ENCODE data around the gene ZNF502.
"Not testable (repeated sequence)": the region's sequence is repeated elsewhere in the genome, so short reads cannot be mapped to it uniquely, and the experiment has no call there.

ZNF502 gene

DNA sequence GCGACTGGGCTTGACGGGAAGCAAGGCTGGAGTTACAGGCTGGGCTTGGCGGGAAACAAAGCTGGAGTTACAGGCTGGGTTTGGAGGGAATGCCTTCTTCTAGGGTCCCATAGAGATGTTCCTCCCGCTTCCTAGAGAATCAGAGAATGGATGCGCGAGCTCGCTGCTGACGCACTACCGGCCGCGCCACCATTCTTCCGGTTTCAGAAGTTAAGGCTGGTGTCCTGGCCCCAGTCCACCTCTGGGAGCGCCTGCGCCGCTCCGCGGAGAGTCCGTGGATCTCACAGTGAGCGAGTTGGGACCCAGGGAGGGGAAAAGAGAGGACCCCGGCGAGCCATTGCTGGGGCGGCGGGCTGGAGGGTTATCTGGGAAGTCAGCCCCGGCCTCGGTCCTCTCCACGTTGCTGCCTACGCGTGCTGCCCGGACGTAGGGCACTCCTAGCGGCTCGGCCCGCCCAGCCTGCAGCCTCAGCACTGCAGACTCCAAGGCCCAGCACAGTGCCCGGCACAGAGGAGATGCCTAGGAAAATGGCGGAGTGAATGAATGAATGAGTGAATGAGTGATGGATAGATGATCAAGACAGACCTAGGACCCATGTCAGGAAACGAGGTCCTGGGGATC lies at the start of gene ZNF502:
Gene ZNF502, plus strand, starts transcription at position 206 of the 621 bp plus-strand sequence. CDS start 7,602 bp downstream, outside the sequence.
- peak; percentile 71 for DNase-seq

DNA sequence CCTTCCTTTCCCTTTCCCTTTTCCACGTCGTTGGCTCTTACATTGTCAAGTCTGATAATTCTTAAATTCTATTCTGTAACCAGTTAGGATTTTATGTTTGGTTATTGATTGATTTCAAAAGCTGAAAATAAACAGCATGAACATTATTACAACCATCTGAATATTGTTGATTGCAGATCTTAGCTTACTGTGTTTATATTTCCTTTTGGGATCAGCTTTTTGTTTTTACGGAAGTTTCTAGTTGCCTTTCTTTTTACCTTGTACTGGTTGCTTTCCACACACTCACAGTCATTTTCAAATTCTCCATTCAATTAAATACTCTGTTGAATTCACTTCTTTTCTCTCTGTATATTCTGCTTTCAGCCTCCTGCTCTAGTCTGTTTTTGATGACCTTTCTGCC lies 47.3 kb upstream of the ZNF502 start:
- DNase-seq: no peak

GRCh38 chr3:44666346-44666745 lies 46.1 kb upstream of the ZNF502 start:
- DNase-seq: no peak

- DNase-seq: no peak
These were observed 42.7 kb upstream of the ZNF502 start for GRCh38 chr3:44669760-44670159.

GRCh38 chr3:44673466-44673865 lies 39.0 kb upstream of the ZNF502 start:
- not testable (repeated sequence) for DNase-seq

GRCh38 chr3:44674211-44674610 lies 38.2 kb upstream of the ZNF502 start:
- no peak for DNase-seq

DNA sequence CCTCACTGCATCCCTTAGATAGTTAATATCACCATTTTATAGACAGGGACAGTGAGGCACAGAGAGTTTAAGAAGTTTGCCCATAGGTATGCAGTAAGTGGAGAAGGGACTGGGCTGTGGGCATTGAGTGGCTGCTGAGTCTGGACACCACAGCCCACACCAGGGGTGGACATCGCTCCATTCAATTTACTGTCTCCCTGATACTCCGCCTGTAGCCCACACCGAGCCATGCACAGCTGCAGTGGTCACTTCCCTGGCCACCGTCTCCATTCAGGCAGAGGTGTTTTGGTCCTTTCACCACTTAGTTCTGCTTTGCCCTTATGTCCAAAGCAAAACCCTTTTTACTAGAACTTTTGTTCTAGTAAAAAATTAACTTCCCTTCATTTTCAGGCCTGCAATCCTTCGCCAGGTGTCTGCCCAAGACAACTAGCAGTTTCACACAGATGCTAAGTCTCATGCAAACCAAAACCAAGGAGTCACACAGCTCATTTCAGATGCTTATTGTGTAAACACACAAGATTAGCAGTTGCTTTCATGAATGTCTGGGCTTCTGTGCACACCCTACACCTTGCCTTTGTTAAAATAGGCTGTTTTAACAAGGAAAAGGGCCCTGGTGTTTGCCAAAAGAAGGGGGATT lies 33.9 kb upstream of the ZNF502 start:
- no peak for DNase-seq

DNA sequence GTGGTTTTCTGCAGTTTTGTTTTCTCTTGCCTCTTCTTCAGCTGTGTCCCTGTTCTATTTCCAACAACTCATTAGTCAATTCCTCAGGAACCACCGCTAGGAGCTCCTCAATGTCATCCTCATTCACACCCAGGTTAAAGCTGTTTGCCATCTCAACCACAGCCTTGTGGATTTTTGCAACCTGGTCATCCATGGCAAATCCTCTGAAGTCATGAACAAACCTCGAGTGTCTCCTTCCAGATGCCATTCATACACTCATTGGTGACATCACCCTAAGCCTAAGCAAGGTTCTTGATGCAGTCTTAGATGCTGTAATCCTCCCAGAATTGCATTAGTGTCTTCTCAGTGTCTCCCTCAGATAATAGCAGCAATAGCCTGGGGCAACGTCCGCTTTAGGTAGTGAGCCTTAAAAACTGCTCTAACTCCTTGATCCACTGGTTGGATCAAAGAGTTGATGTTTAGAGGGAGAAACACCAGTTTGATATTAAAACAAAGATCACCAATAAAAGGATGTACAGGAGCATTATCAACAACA lies 31.5 kb upstream of the ZNF502 start:
- no peak for DNase-seq

DNA sequence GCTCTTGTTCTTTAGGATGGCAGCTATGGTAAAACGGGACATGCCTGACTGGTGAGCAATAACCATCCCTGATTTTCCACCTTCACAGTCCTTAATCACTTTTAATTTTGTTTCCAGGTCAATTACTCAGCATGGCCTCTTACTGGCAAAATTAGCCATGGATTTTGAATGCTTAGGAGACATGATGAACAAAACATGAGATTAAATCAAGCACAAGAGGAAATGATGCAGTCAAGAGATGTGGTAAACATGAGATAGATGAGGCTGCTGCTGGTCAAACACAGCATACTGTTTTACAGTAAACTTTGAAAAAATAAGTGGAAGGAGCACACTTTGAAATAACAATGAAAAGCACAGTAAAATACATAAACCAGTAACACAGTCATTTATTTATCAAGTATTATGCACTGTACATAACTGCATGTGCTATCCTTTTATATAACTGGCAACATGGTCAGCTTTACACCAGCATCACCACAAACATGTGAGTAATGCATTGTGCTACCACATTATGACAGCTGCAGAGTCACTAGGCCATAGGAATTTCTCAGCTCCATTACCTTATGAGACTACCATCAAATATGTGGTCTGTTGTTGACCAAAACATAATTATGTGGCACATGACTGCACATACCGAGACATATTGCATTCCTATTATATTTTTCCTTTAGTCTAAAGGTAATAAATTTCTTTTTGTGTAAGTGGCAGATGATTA lies 30.1 kb upstream of the ZNF502 start:
- no peak for DNase-seq

GRCh38 chr3:44685128-44685800 lies 27.2 kb upstream of the ZNF502 start:
- peak; percentile 70 for DNase-seq

DNA sequence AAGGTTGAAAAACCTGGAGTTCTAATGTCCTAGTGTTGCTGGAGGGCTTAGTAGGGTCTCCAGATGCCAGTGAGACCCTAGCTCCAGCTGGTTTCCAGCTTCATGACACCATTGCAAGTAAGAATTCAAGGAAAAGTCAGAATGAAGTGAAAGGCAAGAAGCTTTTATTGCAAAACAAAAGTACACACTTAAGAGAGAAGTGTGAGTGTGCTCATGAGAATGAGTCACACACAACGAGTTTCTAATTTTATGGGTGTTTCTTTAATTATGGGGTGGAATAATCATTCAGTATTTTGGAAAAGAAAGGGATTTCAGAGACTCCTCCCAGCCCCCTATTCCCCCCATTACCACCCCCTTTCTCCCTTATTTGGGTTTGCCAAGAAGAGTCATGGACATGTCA lies 24.6 kb upstream of the ZNF502 start:
- no peak for DNase-seq

DNA sequence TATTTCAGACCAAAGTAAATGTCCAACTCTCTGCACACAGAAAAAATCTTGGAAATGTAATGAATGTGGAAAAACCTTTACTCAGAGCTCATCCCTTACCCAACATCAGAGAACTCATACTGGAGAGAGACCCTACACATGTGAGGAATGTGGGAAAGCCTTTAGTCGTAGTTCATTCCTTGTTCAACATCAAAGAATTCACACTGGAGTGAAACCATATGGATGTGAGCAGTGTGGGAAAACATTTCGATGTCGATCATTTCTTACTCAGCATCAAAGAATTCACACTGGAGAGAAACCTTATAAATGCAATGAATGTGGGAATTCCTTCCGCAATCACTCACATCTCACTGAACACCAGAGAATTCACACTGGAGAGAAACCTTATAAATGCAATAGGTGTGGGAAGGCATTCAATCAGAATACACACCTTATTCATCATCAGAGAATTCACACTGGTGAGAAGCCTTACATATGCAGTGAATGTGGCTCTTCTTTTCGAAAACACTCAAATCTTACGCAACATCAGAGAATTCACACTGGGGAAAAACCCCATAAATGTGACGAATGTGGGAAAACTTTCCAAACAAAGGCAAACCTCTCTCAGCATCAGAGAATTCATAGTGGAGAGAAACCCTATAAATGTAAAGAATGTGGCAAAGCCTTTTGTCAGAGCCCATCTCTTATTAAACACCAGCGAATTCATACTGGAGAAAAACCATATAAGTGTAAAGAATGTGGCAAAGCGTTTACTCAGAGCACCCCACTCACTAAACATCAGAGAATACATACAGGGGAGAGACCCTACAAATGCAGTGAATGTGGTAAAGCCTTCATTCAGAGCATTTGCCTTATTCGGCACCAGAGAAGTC lies 9.0 kb downstream of the ZNF502 start:
- no peak for DNase-seq

DNA sequence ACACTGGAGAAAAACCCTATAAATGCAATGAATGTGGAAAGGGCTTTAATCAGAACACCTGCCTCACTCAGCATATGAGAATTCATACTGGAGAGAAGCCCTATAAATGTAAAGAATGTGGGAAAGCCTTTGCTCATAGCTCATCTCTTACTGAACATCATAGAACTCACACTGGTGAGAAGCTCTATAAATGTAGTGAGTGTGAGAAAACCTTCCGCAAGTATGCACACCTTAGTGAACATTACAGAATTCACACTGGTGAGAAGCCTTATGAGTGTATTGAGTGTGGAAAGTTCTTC lies 9.6 kb downstream of the ZNF502 start:
- DNase-seq: no peak

DNA sequence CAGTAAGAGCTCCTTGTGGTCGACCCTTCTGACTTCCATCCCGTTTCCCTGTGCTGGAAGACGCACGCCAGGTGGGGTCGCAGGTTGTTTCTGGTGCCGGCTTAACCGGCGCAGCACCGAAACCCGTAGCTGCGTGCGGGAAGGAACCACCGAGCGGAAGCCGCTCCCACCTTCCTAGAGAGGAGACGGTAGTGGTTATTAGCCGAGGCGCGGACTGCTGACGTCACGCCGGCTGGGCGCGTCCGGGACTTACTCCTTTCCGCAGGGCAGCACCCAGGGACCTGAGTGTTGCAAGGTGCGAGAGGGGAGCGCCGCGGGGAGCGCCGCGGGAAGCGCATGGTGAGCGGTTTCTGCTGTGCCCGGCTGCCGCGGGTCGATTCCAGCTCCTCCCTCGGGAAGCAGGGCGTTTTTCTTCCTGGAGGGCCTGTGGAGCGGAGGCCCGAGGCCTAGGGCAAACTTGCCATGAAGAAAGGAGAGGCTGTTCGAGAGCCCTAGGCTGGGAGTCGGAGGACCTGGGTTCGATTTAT lies 17.0 kb downstream of the ZNF502 start, which contains the start of gene ZNF501:
Gene ZNF501, plus strand, starts transcription at position 252 of the 527 bp plus-strand sequence. CDS start 4,787 bp downstream, outside the sequence.
- DNase-seq: peak; percentile 90

GRCh38 chr3:44734646-44735168 lies 22.2 kb downstream of the ZNF502 start:
- DNase-seq: no peak

DNA sequence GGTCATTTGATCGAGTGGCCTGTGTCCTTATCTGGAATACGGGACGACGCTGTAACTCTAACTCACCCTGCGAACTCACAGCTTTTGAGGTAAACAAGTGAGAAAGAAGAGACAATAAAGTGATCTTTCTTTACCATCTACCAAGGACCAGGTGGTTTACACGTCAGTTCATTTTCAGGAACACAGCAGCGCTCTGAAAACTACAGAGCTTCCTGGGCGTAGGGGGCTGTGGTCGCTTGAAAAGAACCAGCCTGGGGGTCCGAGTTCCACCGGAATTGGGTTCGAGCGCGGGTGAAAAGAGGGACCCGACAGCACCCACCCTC lies 48.6 kb downstream of the ZNF502 start:
- no peak for DNase-seq

GRCh38 chr3:44761424-44762169 lies 49.1 kb downstream of the ZNF502 start, which contains the start of the genes KIAA1143 and KIF15:
Gene KIAA1143 (minus strand): TSS chr3:44761619. CDS start chr3:44761602, 17 bp downstream.
Gene KIF15 (plus strand): TSS chr3:44761794. CDS start chr3:44761866, 72 bp downstream.
- peak; percentile 95 for DNase-seq

- no peak for DNase-seq
These were observed 49.8 kb downstream of the ZNF502 start for GRCh38 chr3:44762170-44762677.

DNA sequence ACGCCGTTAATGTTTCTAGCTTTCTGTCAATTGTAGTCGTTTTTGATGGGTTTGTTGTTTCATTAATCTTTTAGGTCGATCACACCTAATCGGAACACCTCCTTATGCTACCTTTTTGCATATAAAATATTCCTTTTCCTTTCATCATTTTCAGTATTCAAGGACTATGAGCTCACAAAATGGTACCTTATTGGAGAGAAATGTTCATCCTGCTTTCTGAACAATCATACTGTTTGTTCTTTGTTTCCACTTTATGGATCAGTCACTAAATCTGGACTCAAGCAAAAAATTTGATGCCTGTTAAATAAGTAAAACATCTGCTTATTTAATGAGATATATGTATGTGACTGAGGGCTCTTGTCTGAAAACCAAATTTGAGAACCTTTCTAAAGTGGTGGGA lies 50.2 kb downstream of the ZNF502 start:
- DNase-seq: no peak

DNA sequence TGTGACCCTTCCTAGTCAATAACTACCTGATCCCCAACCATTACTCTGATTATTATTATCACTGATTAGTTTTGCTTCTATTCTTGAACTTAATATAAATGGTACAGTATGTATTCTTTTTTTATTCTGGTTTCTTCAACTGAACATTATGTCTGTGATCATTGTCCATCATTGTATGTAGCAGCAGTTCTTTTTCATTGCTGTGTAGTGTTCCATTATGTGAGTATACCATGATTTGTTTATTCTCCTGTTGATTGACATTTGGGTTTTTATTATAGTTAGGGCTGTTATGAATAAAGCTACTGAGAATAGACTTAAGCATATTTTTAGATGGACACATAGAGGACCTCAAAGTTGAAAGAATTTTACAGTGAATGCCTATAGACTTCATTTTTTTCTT lies 51.8 kb downstream of the ZNF502 start:
- no peak for DNase-seq
